GM12891 (cell line): ENCODE results near the gene ADGRA3.

Source experiments
- DNase-seq: peaks from one replicate; pipeline ENCODE4 v3.0.0; 2011; ENCODE audit warnings: low spot score; ENCODE audit not compliant: insufficient read length
- FAIRE-seq: peaks from 2 replicates; lab custom pipeline; 2011; peaks lifted over from hg19 to GRCh38; lab: Jason Lieb, UNC
- PAX5 ChIP-seq: IDR thresholded peaks from 2 replicates; pipeline ENCODE4 v1.6.1; 2011; ENCODE audit warnings: low read length, moderate library complexity, mild to moderate bottlenecking; ENCODE audit not compliant: insufficient read depth, severe bottlenecking
- POLR2A ChIP-seq: IDR thresholded peaks from 2 replicates; pipeline ENCODE4 v1.6.1; 2011; ENCODE audit warnings: low read depth, low read length, control low read depth
- POLR2AphosphoS5 ChIP-seq: IDR thresholded peaks from 2 replicates; pipeline ENCODE4 v1.6.1; 2011; ENCODE audit warnings: low read depth, low read length, control low read depth
- POU2F2 ChIP-seq: IDR thresholded peaks from 2 replicates; pipeline ENCODE4 v1.6.1; 2011; ENCODE audit warnings: low read depth, mild to moderate bottlenecking, control low read depth, low read length, moderate library complexity
- SPI1 ChIP-seq: IDR thresholded peaks from 2 replicates; pipeline ENCODE4 v1.6.1; 2011; ENCODE audit warnings: low read depth, low read length, control low read depth
- TAF1 ChIP-seq: IDR thresholded peaks from 2 replicates; pipeline ENCODE4 v1.6.1; 2011; ENCODE audit warnings: low read depth, low read length, control low read depth

Gene ADGRA3

GRCh38 chr4:22500128-22500611 is 15.7 kb downstream of the ADGRA3 start:
- TF ChIP-seq SPI1, result no peak
- FAIRE-seq (no peak), DNase-seq (no peak)

GRCh38 chr4:22498866-22499265 is 17.0 kb downstream of the ADGRA3 start:
- no peak for FAIRE-seq
- DNase-seq, result no peak
- TF ChIP-seq POLR2A, result no peak
- no peak for TF ChIP-seq SPI1
- no peak for TF ChIP-seq POLR2AphosphoS5
- no peak for TF ChIP-seq POU2F2
- TF ChIP-seq PAX5, result no peak
- TF ChIP-seq TAF1, result no peak

- no peak for DNase-seq
- FAIRE-seq, result no peak
- TF ChIP-seq PAX5, result no peak
- no peak for TF ChIP-seq SPI1
- TF ChIP-seq TAF1, result no peak
- no peak for TF ChIP-seq POLR2AphosphoS5
Observed at GRCh38 chr4:22496165-22496813, 19.6 kb downstream of the ADGRA3 start.

- no peak for FAIRE-seq
- TF ChIP-seq SPI1 (no peak), POU2F2 (no peak), POLR2AphosphoS5 (no peak), POLR2A (no peak), TAF1 (no peak), PAX5 (no peak)
Observed at GRCh38 chr4:22493523-22493922, 22.3 kb downstream of the ADGRA3 start.

GRCh38 chr4:22492987-22493386 is 22.9 kb downstream of the ADGRA3 start:
- no peak for TF ChIP-seq POLR2AphosphoS5
- no peak for TF ChIP-seq POU2F2
- no peak for TF ChIP-seq SPI1
- TF ChIP-seq PAX5, result no peak
- TF ChIP-seq TAF1, result no peak
- no peak for TF ChIP-seq POLR2A
- FAIRE-seq, result no peak
- no peak for DNase-seq

More at GRCh38 chr4:22493523-22493922, 22.3 kb downstream of the ADGRA3 start:
- no peak for DNase-seq

GRCh38 chr4:22491939-22492338 is 23.9 kb downstream of the ADGRA3 start:
- TF ChIP-seq PAX5 (no peak), SPI1 (no peak), POU2F2 (no peak), POLR2A (no peak), POLR2AphosphoS5 (no peak), TAF1 (no peak)
- FAIRE-seq (no peak), DNase-seq (no peak)

GRCh38 chr4:22490718-22491315 is 25.0 kb downstream of the ADGRA3 start:
- no peak for FAIRE-seq
- no peak for TF ChIP-seq PAX5
- TF ChIP-seq POLR2A, result no peak
- TF ChIP-seq TAF1, result no peak
- TF ChIP-seq SPI1, result no peak
- no peak for TF ChIP-seq POU2F2
- no peak for TF ChIP-seq POLR2AphosphoS5
- DNase-seq, result no peak

- FAIRE-seq (no peak), DNase-seq (no peak)
- TF ChIP-seq POLR2AphosphoS5 (no peak), PAX5 (no peak), POLR2A (no peak), SPI1 (no peak), POU2F2 (no peak), TAF1 (no peak)
Observed at GRCh38 chr4:22488106-22488505, 27.8 kb downstream of the ADGRA3 start.

GRCh38 chr4:22487328-22487727 is 28.5 kb downstream of the ADGRA3 start:
- no peak for FAIRE-seq
- no peak for DNase-seq
- no peak for TF ChIP-seq POU2F2
- no peak for TF ChIP-seq POLR2AphosphoS5
- no peak for TF ChIP-seq SPI1

GRCh38 chr4:22486276-22486675 is 29.6 kb downstream of the ADGRA3 start:
- FAIRE-seq, result no peak
- DNase-seq, result no peak

More at GRCh38 chr4:22486276-22486675, 29.6 kb downstream of the ADGRA3 start:
- TF ChIP-seq POLR2AphosphoS5, result no peak
- TF ChIP-seq POLR2A, result no peak
- TF ChIP-seq TAF1, result no peak
- no peak for TF ChIP-seq POU2F2
- no peak for TF ChIP-seq SPI1
- no peak for TF ChIP-seq PAX5
